ENCODE measurements around the gene ABLIM2.

The ABLIM2 gene

DNA sequence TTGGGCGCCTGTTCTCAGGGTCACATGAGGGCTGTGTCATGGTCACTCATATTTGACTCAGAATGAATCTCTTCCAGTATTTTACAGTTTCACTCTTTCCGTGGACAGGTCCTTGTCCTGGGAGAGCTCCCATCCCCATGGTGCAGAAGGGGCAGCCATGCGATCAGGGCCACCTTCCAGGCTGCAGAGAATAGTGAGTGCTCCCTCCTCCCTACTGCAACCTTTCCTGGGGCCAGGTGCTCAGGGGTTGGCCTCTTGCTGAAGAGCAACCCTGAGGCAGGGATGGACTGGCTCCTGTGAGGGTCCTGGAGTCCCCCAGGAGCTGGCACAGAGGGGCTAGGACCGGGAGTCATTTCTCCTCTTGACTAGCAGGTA lies 108.4 kb downstream of the ABLIM2 start:
- ATAC-seq, result no peak
- no peak for TF ChIP-seq TCF4 (CRISPR knock-in tag; IDR thresholded peaks at IDR 0.05; ENCODE audit: borderline replicate concordance)
- no peak for TF ChIP-seq ARNTL (CRISPR knock-in tag; IDR thresholded peaks at IDR 0.05; ENCODE audit: borderline replicate concordance, low read depth)
- TF ChIP-seq, protein P1, sequence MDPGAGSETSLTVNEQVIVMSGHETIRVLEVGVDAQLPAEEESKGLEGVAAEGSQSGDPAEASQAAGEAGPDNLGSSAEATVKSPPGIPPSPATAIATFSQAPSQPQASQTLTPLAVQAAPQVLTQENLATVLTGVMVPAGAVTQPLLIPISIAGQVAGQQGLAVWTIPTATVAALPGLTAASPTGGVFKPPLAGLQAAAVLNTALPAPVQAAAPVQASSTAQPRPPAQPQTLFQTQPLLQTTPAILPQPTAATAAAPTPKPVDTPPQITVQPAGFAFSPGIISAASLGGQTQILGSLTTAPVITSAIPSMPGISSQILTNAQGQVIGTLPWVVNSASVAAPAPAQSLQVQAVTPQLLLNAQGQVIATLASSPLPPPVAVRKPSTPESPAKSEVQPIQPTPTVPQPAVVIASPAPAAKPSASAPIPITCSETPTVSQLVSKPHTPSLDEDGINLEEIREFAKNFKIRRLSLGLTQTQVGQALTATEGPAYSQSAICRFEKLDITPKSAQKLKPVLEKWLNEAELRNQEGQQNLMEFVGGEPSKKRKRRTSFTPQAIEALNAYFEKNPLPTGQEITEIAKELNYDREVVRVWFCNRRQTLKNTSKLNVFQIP (CRISPR knock-in tag; IDR thresholded peaks at IDR 0.05; ENCODE audit: borderline replicate concordance, low read depth), result no peak
- TF ChIP-seq ZC3H10 (CRISPR knock-in tag; IDR thresholded peaks at IDR 0.05), result no peak
- no peak for TF ChIP-seq TOX (CRISPR knock-in tag; IDR thresholded peaks at IDR 0.05; ENCODE audit: borderline replicate concordance)
- no peak for TF ChIP-seq OSR1 (CRISPR knock-in tag; IDR thresholded peaks at IDR 0.05)
- TF ChIP-seq ESRRG (CRISPR knock-in tag; IDR thresholded peaks at IDR 0.05), result no peak
- TF ChIP-seq ZNF70 (CRISPR knock-in tag; IDR thresholded peaks at IDR 0.05), result no peak
- TF ChIP-seq, protein P2, sequence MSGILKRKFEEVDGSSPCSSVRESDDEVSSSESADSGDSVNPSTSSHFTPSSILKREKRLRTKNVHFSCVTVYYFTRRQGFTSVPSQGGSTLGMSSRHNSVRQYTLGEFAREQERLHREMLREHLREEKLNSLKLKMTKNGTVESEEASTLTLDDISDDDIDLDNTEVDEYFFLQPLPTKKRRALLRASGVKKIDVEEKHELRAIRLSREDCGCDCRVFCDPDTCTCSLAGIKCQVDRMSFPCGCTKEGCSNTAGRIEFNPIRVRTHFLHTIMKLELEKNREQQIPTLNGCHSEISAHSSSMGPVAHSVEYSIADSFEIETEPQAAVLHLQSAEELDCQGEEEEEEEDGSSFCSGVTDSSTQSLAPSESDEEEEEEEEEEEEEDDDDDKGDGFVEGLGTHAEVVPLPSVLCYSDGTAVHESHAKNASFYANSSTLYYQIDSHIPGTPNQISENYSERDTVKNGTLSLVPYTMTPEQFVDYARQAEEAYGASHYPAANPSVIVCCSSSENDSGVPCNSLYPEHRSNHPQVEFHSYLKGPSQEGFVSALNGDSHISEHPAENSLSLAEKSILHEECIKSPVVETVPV (CRISPR knock-in tag; IDR thresholded peaks at IDR 0.05), result no peak
- TF ChIP-seq CSDC2 (CRISPR knock-in tag; IDR thresholded peaks at IDR 0.05), result no peak
- TF ChIP-seq ZFP3 (CRISPR knock-in tag; IDR thresholded peaks at IDR 0.05), result no peak
- TF ChIP-seq GLIS3 (CRISPR knock-in tag; IDR thresholded peaks at IDR 0.05), result no peak
- TF ChIP-seq PPARA (CRISPR knock-in tag; IDR thresholded peaks at IDR 0.05; ENCODE audit: borderline replicate concordance), result no peak
- TF ChIP-seq, protein P3, sequence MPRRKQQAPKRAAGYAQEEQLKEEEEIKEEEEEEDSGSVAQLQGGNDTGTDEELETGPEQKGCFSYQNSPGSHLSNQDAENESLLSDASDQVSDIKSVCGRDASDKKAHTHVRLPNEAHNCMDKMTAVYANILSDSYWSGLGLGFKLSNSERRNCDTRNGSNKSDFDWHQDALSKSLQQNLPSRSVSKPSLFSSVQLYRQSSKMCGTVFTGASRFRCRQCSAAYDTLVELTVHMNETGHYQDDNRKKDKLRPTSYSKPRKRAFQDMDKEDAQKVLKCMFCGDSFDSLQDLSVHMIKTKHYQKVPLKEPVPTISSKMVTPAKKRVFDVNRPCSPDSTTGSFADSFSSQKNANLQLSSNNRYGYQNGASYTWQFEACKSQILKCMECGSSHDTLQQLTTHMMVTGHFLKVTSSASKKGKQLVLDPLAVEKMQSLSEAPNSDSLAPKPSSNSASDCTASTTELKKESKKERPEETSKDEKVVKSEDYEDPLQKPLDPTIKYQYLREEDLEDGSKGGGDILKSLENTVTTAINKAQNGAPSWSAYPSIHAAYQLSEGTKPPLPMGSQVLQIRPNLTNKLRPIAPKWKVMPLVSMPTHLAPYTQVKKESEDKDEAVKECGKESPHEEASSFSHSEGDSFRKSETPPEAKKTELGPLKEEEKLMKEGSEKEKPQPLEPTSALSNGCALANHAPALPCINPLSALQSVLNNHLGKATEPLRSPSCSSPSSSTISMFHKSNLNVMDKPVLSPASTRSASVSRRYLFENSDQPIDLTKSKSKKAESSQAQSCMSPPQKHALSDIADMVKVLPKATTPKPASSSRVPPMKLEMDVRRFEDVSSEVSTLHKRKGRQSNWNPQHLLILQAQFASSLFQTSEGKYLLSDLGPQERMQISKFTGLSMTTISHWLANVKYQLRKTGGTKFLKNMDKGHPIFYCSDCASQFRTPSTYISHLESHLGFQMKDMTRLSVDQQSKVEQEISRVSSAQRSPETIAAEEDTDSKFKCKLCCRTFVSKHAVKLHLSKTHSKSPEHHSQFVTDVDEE (CRISPR knock-in tag; IDR thresholded peaks at IDR 0.05), result no peak
- TF ChIP-seq BACH2 (CRISPR knock-in tag; IDR thresholded peaks at IDR 0.05; ENCODE audit: borderline replicate concordance), result no peak

DNA sequence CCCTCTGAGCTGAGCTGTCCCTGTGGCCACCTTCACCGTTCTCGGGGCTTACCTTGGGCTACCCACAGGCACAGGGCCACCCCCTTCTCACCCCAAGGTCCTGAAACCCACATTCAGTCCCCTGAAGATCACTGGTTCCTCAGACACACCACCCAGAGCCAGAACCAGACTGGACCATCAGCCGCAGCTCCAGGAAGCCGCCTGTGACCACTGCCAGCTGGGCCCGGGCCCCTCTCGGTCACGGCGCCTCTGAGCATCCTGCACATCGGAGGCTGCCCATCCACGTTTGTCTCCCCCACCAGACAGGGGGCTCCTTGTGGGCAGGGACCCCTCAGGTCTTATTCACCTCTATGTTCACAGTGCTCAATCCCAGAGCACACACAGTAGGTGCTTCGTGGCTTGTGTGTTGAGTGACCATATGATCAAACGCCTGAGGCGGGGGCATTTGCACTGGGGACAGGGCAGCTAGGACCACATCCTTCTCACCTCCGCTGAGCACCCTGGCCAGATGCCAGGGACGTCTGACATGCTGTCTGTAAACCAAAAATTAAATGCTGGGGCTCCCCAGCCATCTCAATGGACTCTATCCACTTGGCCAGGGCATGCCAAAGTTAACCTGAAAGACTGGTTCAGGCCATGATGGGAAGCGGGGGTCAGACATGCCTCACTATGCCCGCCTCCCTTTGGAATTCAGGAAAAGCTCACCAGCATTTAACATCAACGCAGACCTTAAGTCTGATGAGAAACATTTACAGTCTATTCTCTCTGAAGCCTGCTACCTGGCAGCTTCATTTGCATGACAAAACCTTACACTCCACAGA lies 109.5 kb downstream of the ABLIM2 start:
- TF ChIP-seq OSR1 (CRISPR knock-in tag; IDR thresholded peaks at IDR 0.05) (no peak), ZNF70 (CRISPR knock-in tag; IDR thresholded peaks at IDR 0.05) (no peak), ESRRG (CRISPR knock-in tag; IDR thresholded peaks at IDR 0.05) (no peak), PPARA (CRISPR knock-in tag; IDR thresholded peaks at IDR 0.05; ENCODE audit: borderline replicate concordance) (no peak), TCF4 (CRISPR knock-in tag; IDR thresholded peaks at IDR 0.05; ENCODE audit: borderline replicate concordance) (no peak), GLIS3 (CRISPR knock-in tag; IDR thresholded peaks at IDR 0.05) (no peak), ZNF8 (CRISPR knock-in tag; IDR thresholded peaks at IDR 0.05) (no peak), TOX (CRISPR knock-in tag; IDR thresholded peaks at IDR 0.05; ENCODE audit: borderline replicate concordance) (no peak), RARB (CRISPR knock-in tag; IDR thresholded peaks at IDR 0.05) (no peak), ZFP30 (CRISPR knock-in tag; IDR thresholded peaks at IDR 0.05) (no peak)
- TF ChIP-seq, protein P2 (CRISPR knock-in tag; IDR thresholded peaks at IDR 0.05), result no peak
- ATAC-seq, result no peak

DNA sequence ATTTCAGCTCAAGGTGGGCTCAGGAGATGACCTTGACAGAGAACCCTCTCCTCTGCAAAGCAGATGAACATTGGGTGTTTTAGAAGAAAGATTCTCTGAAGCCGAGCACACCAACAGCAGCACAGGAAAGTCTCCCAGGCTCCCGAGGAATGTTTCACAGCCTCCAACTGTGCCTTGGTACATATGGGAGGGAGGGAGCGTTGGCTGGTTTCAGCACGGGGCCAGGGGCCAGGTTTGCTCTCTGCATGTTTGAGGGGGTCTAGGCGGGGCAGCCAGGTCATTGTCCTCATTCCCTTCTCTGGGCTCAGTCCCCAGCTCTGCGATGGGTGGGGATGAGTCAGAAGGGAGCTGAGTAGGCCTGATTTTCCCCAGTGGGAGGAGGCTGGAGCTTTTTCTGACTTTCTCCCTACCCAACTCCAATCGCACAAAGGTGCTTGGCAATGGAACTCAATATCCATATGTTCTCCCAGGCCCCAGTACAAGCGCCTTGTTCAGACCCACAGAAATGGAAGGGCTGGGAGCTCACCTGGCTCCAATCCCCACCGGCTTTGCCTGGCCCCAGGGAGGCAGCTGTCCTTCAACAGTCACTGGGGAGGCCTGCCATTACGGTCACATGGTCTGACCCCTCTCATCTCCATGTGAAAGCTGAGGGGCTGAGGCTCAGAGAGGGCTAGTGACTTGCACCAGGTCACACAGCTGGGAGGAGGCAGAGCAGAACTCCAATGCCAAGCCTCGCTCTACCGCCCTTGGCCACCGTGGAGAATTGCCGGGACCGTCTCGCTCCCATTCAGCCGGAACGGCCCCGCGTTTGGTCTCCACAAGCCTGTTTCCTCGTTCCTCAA lies 110.6 kb downstream of the ABLIM2 start:
- ATAC-seq, result no peak
- no peak for TF ChIP-seq OSR1 (CRISPR knock-in tag; IDR thresholded peaks at IDR 0.05)
- TF ChIP-seq ARNTL (CRISPR knock-in tag; IDR thresholded peaks at IDR 0.05; ENCODE audit: borderline replicate concordance, low read depth), result no peak
- TF ChIP-seq ZNF70 (CRISPR knock-in tag; IDR thresholded peaks at IDR 0.05), result no peak
- TF ChIP-seq, protein P4, sequence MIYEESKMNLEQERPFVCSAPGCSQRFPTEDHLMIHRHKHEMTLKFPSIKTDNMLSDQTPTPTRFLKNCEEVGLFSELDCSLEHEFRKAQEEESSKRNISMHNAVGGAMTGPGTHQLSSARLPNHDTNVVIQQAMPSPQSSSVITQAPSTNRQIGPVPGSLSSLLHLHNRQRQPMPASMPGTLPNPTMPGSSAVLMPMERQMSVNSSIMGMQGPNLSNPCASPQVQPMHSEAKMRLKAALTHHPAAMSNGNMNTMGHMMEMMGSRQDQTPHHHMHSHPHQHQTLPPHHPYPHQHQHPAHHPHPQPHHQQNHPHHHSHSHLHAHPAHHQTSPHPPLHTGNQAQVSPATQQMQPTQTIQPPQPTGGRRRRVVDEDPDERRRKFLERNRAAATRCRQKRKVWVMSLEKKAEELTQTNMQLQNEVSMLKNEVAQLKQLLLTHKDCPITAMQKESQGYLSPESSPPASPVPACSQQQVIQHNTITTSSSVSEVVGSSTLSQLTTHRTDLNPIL (CRISPR knock-in tag; IDR thresholded peaks at IDR 0.05; ENCODE audit: low read depth), result no peak
- TF ChIP-seq SNAI2 (CRISPR knock-in tag; IDR thresholded peaks at IDR 0.05), result no peak
- TF ChIP-seq, protein P1 (CRISPR knock-in tag; IDR thresholded peaks at IDR 0.05; ENCODE audit: borderline replicate concordance, low read depth), result no peak
- no peak for TF ChIP-seq PPARA (CRISPR knock-in tag; IDR thresholded peaks at IDR 0.05; ENCODE audit: borderline replicate concordance)
- TF ChIP-seq CSDC2 (CRISPR knock-in tag; IDR thresholded peaks at IDR 0.05), result no peak
- no peak for TF ChIP-seq ZFP30 (CRISPR knock-in tag; IDR thresholded peaks at IDR 0.05)
- TF ChIP-seq, protein P5, sequence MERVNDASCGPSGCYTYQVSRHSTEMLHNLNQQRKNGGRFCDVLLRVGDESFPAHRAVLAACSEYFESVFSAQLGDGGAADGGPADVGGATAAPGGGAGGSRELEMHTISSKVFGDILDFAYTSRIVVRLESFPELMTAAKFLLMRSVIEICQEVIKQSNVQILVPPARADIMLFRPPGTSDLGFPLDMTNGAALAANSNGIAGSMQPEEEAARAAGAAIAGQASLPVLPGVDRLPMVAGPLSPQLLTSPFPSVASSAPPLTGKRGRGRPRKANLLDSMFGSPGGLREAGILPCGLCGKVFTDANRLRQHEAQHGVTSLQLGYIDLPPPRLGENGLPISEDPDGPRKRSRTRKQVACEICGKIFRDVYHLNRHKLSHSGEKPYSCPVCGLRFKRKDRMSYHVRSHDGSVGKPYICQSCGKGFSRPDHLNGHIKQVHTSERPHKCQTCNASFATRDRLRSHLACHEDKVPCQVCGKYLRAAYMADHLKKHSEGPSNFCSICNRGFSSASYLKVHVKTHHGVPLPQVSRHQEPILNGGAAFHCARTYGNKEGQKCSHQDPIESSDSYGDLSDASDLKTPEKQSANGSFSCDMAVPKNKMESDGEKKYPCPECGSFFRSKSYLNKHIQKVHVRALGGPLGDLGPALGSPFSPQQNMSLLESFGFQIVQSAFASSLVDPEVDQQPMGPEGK (CRISPR knock-in tag; IDR thresholded peaks at IDR 0.05; ENCODE audit: borderline replicate concordance), result no peak
- no peak for TF ChIP-seq ESRRG (CRISPR knock-in tag; IDR thresholded peaks at IDR 0.05)
- no peak for TF ChIP-seq ZC3H10 (CRISPR knock-in tag; IDR thresholded peaks at IDR 0.05)
- TF ChIP-seq TCF4 (CRISPR knock-in tag; IDR thresholded peaks at IDR 0.05; ENCODE audit: borderline replicate concordance), result no peak
- TF ChIP-seq ZFP3 (CRISPR knock-in tag; IDR thresholded peaks at IDR 0.05), result no peak
- TF ChIP-seq ZNF8 (CRISPR knock-in tag; IDR thresholded peaks at IDR 0.05), result no peak

Measured in SK-N-SH treated with all-trans-retinoic acid at 6 μM for 48 hours (cell line).